HEK293 (cell line): ENCODE results near the gene NINL.

Experiments
- CTCF ChIA-PET: fragments of 350-600 bp; formaldehyde crosslinking; extraction: SDS; loops from one replicate; lab custom pipeline; 2021; ENCODE audit warnings: antibody characterized with exemption; lab: Yijun Ruan, JAX
- POLR2A ChIA-PET: fragments of 300-600 bp; formaldehyde crosslinking; extraction: SDS; loops from one replicate; lab custom pipeline; 2020; ENCODE audit warnings: antibody characterized with exemption, inconsistent platforms; lab: Yijun Ruan, JAX
- H3K27ac ChIP-seq: fragments of 200-500 bp; sonication (Bioruptor generic); 2 replicates; pipeline ENCODE4 v1.5.1; 2014; ENCODE audit warnings: low read depth, low read length, control low read depth, inconsistent platforms; ENCODE audit errors: extremely low read depth
- H3K36me3 ChIP-seq, 2 experiments: fragments of 200-500 bp in 1 of 2; sonication (Bioruptor generic) in 1 of 2; 1 replicate in 1 of 2; 2 replicates in 1 of 2; pipeline ENCODE4 v1.5.1; 2014 to 2017; ENCODE audit warnings: inconsistent platforms in 2 of 2, low read length in 2 of 2; ENCODE audit not compliant: control insufficient read depth in 2 of 2, insufficient read depth in 1 of 2
- H3K4me1 ChIP-seq: fragments of 200-500 bp; sonication (Bioruptor generic); 2 replicates; pipeline ENCODE4 v1.5.1; 2014; ENCODE audit warnings: mild to moderate bottlenecking, low read length, inconsistent platforms; ENCODE audit not compliant: control insufficient read depth, insufficient read depth
- H3K4me3 ChIP-seq: 2 replicates; pipeline ENCODE4 v1.5.1; 2011; ENCODE audit warnings: low read depth, mild to moderate bottlenecking, control low read depth, low read length, moderate library complexity
- H3K9me3 ChIP-seq: fragments of 200-500 bp; sonication (Bioruptor generic); 2 replicates; pipeline ENCODE4 v1.5.1; 2014; ENCODE audit warnings: low read depth, low read length, inconsistent platforms; ENCODE audit not compliant: control insufficient read depth, insufficient read depth
- BCL11A ChIP-seq: fragments of 450-650 bp; formaldehyde crosslinking; IDR thresholded peaks from 2 replicates; pipeline ENCODE4 v1.5.1; 2016; ENCODE audit warnings: low read depth, missing biosample characterization, missing genetic modification characterization
- GLI4 ChIP-seq: fragments of 450-650 bp; formaldehyde crosslinking; IDR thresholded peaks from 2 replicates; pipeline ENCODE4 v1.5.1; 2016; ENCODE audit warnings: missing biosample characterization, missing genetic modification characterization
- GLIS1 ChIP-seq: fragments of 450-650 bp; formaldehyde crosslinking; IDR thresholded peaks from 2 replicates; pipeline ENCODE4 v1.5.1; 2016; ENCODE audit warnings: missing biosample characterization, missing genetic modification characterization
- KLF8 ChIP-seq: fragments of 450-650 bp; formaldehyde crosslinking; IDR thresholded peaks from 2 replicates; pipeline ENCODE4 v1.5.1; 2016; ENCODE audit warnings: missing biosample characterization, missing genetic modification characterization
- KLF9 ChIP-seq: fragments of 450-650 bp; formaldehyde crosslinking; IDR thresholded peaks from 2 replicates; pipeline ENCODE4 v1.5.1; 2016; ENCODE audit warnings: missing biosample characterization, missing genetic modification characterization, low read depth
- OSR2 ChIP-seq: fragments of 450-650 bp; formaldehyde crosslinking; IDR thresholded peaks from 2 replicates; pipeline ENCODE4 v1.5.1; 2016; ENCODE audit warnings: missing biosample characterization, missing genetic modification characterization
- RBAK ChIP-seq: fragments of 450-650 bp; formaldehyde crosslinking; IDR thresholded peaks from 2 replicates; pipeline ENCODE4 v1.5.1; 2016; ENCODE audit warnings: missing biosample characterization, missing genetic modification characterization
- SP7 ChIP-seq: fragments of 450-650 bp; formaldehyde crosslinking; IDR thresholded peaks from 2 replicates; pipeline ENCODE4 v1.5.1; 2016; ENCODE audit warnings: missing biosample characterization, missing genetic modification characterization
- TSHZ1 ChIP-seq: fragments of 450-650 bp; formaldehyde crosslinking; IDR thresholded peaks from 2 replicates; pipeline ENCODE4 v1.5.1; 2016; ENCODE audit warnings: missing biosample characterization, missing genetic modification characterization, borderline replicate concordance
- WT1 ChIP-seq: fragments of 450-650 bp; formaldehyde crosslinking; IDR thresholded peaks from 2 replicates; pipeline ENCODE4 v1.5.1; 2016; ENCODE audit warnings: missing biosample characterization, missing genetic modification characterization
- ZBTB48 ChIP-seq: fragments of 450-650 bp; formaldehyde crosslinking; IDR thresholded peaks from 2 replicates; pipeline ENCODE4 v1.5.1; 2016; ENCODE audit warnings: missing biosample characterization, missing genetic modification characterization
- ZEB2 ChIP-seq: fragments of 450-650 bp; formaldehyde crosslinking; IDR thresholded peaks from 2 replicates; pipeline ENCODE4 v1.5.1; 2016; ENCODE audit warnings: missing biosample characterization, missing genetic modification characterization
- ZFHX2 ChIP-seq: fragments of 450-650 bp; formaldehyde crosslinking; conservative IDR thresholded peaks from 2 replicates; pipeline ENCODE4 v1.5.1; 2016; ENCODE audit warnings: missing biosample characterization, missing genetic modification characterization
- ZNF211 ChIP-seq: fragments of 450-650 bp; formaldehyde crosslinking; IDR thresholded peaks from 2 replicates; pipeline ENCODE4 v1.5.1; 2016; ENCODE audit warnings: low read depth, missing biosample characterization, missing genetic modification characterization
- ZNF350 ChIP-seq: fragments of 450-650 bp; formaldehyde crosslinking; IDR thresholded peaks from 2 replicates; pipeline ENCODE4 v1.5.0; 2017; ENCODE audit warnings: missing biosample characterization, mild to moderate bottlenecking, missing genetic modification characterization
- ZNF404 ChIP-seq: fragments of 450-650 bp; formaldehyde crosslinking; IDR thresholded peaks from 2 replicates; pipeline ENCODE4 v1.5.1; 2017; ENCODE audit warnings: missing biosample characterization, missing genetic modification characterization
- ZNF423 ChIP-seq: fragments of 450-650 bp; formaldehyde crosslinking; IDR thresholded peaks from 2 replicates; pipeline ENCODE4 v1.5.1; 2016; ENCODE audit warnings: missing biosample characterization, missing genetic modification characterization
- ZNF544 ChIP-seq: fragments of 450-650 bp; formaldehyde crosslinking; IDR thresholded peaks from 2 replicates; pipeline ENCODE4 v1.5.0; 2017; ENCODE audit warnings: missing biosample characterization, missing genetic modification characterization
- ZNF585B ChIP-seq: fragments of 450-650 bp; formaldehyde crosslinking; IDR thresholded peaks from 2 replicates; pipeline ENCODE4 v1.5.1; 2016; ENCODE audit warnings: missing biosample characterization, missing genetic modification characterization
- ZNF600 ChIP-seq: fragments of 450-650 bp; formaldehyde crosslinking; IDR thresholded peaks from 2 replicates; pipeline ENCODE4 v1.5.1; 2016; ENCODE audit warnings: missing biosample characterization, missing genetic modification characterization
- ZNF629 ChIP-seq: fragments of 450-650 bp; formaldehyde crosslinking; IDR thresholded peaks from 2 replicates; pipeline ENCODE4 v1.5.1; 2017; ENCODE audit warnings: missing biosample characterization, missing genetic modification characterization
- ZNF660 ChIP-seq: fragments of 450-650 bp; IDR thresholded peaks from 2 replicates; pipeline ENCODE4 v1.5.1; 2018; ENCODE audit warnings: missing biosample characterization, mild to moderate bottlenecking, missing genetic modification characterization
- ZNF664 ChIP-seq: fragments of 450-650 bp; formaldehyde crosslinking; IDR thresholded peaks from 2 replicates; pipeline ENCODE4 v1.5.1; 2016; ENCODE audit warnings: missing biosample characterization, missing genetic modification characterization
- ZNF76 ChIP-seq: fragments of 450-650 bp; formaldehyde crosslinking; IDR thresholded peaks from 2 replicates; pipeline ENCODE4; 2016; ENCODE audit warnings: low read depth, missing biosample characterization, missing genetic modification characterization, borderline replicate concordance
- ZNF830 ChIP-seq: fragments of 450-650 bp; IDR thresholded peaks from 2 replicates; pipeline ENCODE4 v1.5.0; 2018; ENCODE audit warnings: missing biosample characterization, missing genetic modification characterization, low read depth, mild to moderate bottlenecking, moderate library complexity
- ZXDB ChIP-seq: fragments of 450-650 bp; formaldehyde crosslinking; IDR thresholded peaks from 2 replicates; pipeline ENCODE4 v1.5.1; 2016; ENCODE audit warnings: missing biosample characterization, missing genetic modification characterization

NINL gene

GRCh38 chr20:25588491-25588890 is 3.2 kb upstream of the NINL start:
- Histone ChIP-seq H3K4me1 (no peaks in the 10 kb centered on the region), H3K27ac (no peak overlapping the region), H3K36me3 (no peaks in the 10 kb centered on the region), H3K4me3 (no peak overlapping the region), H3K9me3 (no peaks in the 10 kb centered on the region)
- CTCF ChIA-PET: no interaction called here
- TF ChIP-seq KLF8 (tag by site-specific recombination) (no peak), ZNF600 (tag by site-specific recombination) (no peak), WT1 (tag by site-specific recombination) (no peak), BCL11A (no peak), KLF9 (no peak), ZNF76 (tag by site-specific recombination) (no peak), ZNF830 (tag by site-specific recombination) (no peak), ZNF211 (tag by site-specific recombination) (no peak), ZNF585B (no peak), ZEB2 (no peak), ZNF350 (tag by site-specific recombination) (no peak), ZNF404 (tag by site-specific recombination) (no peak), ZXDB (no peak), ZNF664 (tag by site-specific recombination) (no peak)
- POLR2A ChIA-PET: no interaction called here

- no peaks in the 10 kb centered on the region for H3K36me3 ChIP-seq
- no peaks in the 10 kb centered on the region for H3K4me1 ChIP-seq
- no peak overlapping the region for H3K27ac ChIP-seq
- H3K4me3 ChIP-seq: no peak overlapping the region
- ChIA-PET POLR2A (no interaction called here), CTCF (no interaction called here)
- no peak for TF ChIP-seq ZNF404 (tag by site-specific recombination)
- TF ChIP-seq ZNF660 (tag by site-specific recombination): no peak
- TF ChIP-seq RBAK (tag by site-specific recombination): no peak
- H3K9me3 ChIP-seq: no peaks in the 10 kb centered on the region
Measured at GRCh38 chr20:25587536-25587935, 2.2 kb upstream of the NINL start.

GRCh38 chr20:25586877-25587276 is 1.5 kb upstream of the NINL start:
- no peaks in the 10 kb centered on the region for H3K4me1 ChIP-seq
- H3K9me3 ChIP-seq: no peaks in the 10 kb centered on the region
- no peak overlapping the region for H3K4me3 ChIP-seq
- POLR2A ChIA-PET: interaction anchor here (0.7 kb wide), 1 partner anchor 99 kb away, joined by 3 read pairs; no protein-coding TSS in a partner anchor
- H3K36me3 ChIP-seq: no peaks in the 10 kb centered on the region
- no peak overlapping the region for H3K27ac ChIP-seq
- CTCF ChIA-PET: no interaction called here
- 0 out of 2 replicates have a peak, but pooled peaks have one; percentile 22 for TF ChIP-seq SP7 (tag by site-specific recombination)
- TF ChIP-seq GLIS1 (tag by site-specific recombination): no peak
- no peak for TF ChIP-seq ZXDB
- TF ChIP-seq ZNF629 (tag by site-specific recombination): peak; percentile 18; the same call in 1 of the 2 replicates
- no peak for TF ChIP-seq GLI4 (tag by site-specific recombination)
- TF ChIP-seq ZNF544 (tag by site-specific recombination): no peak
- TF ChIP-seq ZNF350 (tag by site-specific recombination): no peak
- no peak for TF ChIP-seq ZBTB48
- peak; percentile 48; the same call in 1 of the 2 replicates for TF ChIP-seq OSR2
- TF ChIP-seq ZNF423 (tag by site-specific recombination): no peak
- peak; percentile 35; the same call in 1 of the 2 replicates for TF ChIP-seq ZFHX2 (tag by site-specific recombination)
- no peak for TF ChIP-seq TSHZ1 (tag by site-specific recombination)
